WERI-Rb-1 (cell line): ENCODE results near the gene NME3.
"Not testable (repeated sequence)": the region's sequence is repeated elsewhere in the genome, so short reads cannot be mapped to it uniquely, and the experiment has no call there.

Experiments used
- DNase-seq: peaks from one replicate; pipeline ENCODE4 v3.0.0-alpha.2; 2020
- H3K27ac ChIP-seq: fragments of 250-450 bp; sonication (Bioruptor Pico); 2 replicates; pipeline ENCODE4 v1.5.1; 2020; ENCODE audit warnings: mild to moderate bottlenecking, moderate library complexity
- H3K27me3 ChIP-seq: fragments of 250-450 bp; sonication (Bioruptor Pico); 2 replicates; pipeline ENCODE4 v1.5.1; 2021; ENCODE audit warnings: mild to moderate bottlenecking, low read depth, moderate library complexity; ENCODE audit not compliant: insufficient read depth, severe bottlenecking
- H3K36me3 ChIP-seq: fragments of 250-450 bp; sonication (Bioruptor Pico); 2 replicates; pipeline ENCODE4 v1.5.1; 2020; ENCODE audit warnings: mild to moderate bottlenecking, moderate library complexity
- H3K4me3 ChIP-seq: 2 replicates; pipeline ENCODE4 v1.5.1; 2011; ENCODE audit warnings: low read depth, mild to moderate bottlenecking, control low read depth, low read length
- H3K9me3 ChIP-seq: fragments of 250-450 bp; sonication (Bioruptor Pico); 2 replicates; pipeline ENCODE4 v1.5.1; 2021; ENCODE audit warnings: mild to moderate bottlenecking, moderate library complexity; ENCODE audit not compliant: severe bottlenecking
- CTCF ChIP-seq: IDR thresholded peaks from 2 replicates; pipeline ENCODE4 v1.5.1; 2011; ENCODE audit warnings: low read depth, mild to moderate bottlenecking, control low read depth, inconsistent platforms, low read length

Gene NME3

GRCh38 chr16:1734123-1734522 is 37.2 kb downstream of the NME3 start:
- no peak for DNase-seq
- Histone ChIP-seq H3K9me3 (no peaks in the 10 kb centered on the region), H3K36me3 (peaks cover 41% of the 10 kb centered on the region), H3K27me3 (no peaks in the 10 kb centered on the region), H3K4me3 (no peak overlapping the region), H3K27ac (no peak overlapping the region)
- no peak for TF ChIP-seq CTCF

GRCh38 chr16:1732551-1732987 is 38.8 kb downstream of the NME3 start:
- DNase-seq, H3K27ac ChIP-seq, H3K9me3 ChIP-seq, H3K27me3 ChIP-seq, H3K4me3 ChIP-seq: not testable (repeated sequence)
- peaks cover 45% of the 10 kb centered on the region for H3K36me3 ChIP-seq

DNA sequence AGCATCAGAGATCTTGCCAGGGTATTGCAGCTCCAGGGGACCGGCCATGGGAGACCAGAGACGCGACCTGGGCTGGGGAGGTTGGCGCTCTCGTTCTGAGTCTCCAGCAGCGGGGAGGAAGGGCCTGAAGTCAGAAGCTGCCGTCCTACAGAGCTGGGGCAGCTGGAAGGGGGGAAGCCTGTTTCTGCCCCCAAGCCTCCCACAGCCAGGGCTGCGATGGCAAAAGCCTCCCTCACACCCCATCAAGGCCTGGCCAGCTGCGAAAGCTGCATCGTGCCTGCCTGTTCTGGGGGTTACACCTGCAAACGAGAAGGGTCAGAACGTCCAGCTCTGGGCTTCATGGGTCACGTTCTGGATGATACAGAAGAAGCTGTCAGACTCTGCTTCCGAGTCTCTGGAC is 39.3 kb downstream of the NME3 start:
- Histone ChIP-seq H3K4me3 (no peak overlapping the region), H3K27me3 (no peaks in the 10 kb centered on the region), H3K27ac (no peak overlapping the region), H3K9me3 (no peaks in the 10 kb centered on the region), H3K36me3 (peaks cover 46% of the 10 kb centered on the region)
- no peak for DNase-seq
- no peak for TF ChIP-seq CTCF

GRCh38 chr16:1731603-1732002 is 39.7 kb downstream of the NME3 start:
- no peak overlapping the region for H3K4me3 ChIP-seq
- no peaks in the 10 kb centered on the region for H3K27me3 ChIP-seq
- peaks cover 48% of the 10 kb centered on the region for H3K36me3 ChIP-seq
- TF ChIP-seq CTCF, result no peak
- DNase-seq, result no peak
- no peaks in the 10 kb centered on the region for H3K9me3 ChIP-seq
- H3K27ac ChIP-seq, result no peak overlapping the region

GRCh38 chr16:1731073-1731472 is 40.3 kb downstream of the NME3 start:
- H3K36me3 ChIP-seq, result peaks cover 53% of the 10 kb centered on the region
- H3K9me3 ChIP-seq, result no peaks in the 10 kb centered on the region
- no peak for TF ChIP-seq CTCF
- DNase-seq, result no peak
- H3K27ac ChIP-seq, result no peak overlapping the region
- no peak overlapping the region for H3K4me3 ChIP-seq
- no peaks in the 10 kb centered on the region for H3K27me3 ChIP-seq

DNA sequence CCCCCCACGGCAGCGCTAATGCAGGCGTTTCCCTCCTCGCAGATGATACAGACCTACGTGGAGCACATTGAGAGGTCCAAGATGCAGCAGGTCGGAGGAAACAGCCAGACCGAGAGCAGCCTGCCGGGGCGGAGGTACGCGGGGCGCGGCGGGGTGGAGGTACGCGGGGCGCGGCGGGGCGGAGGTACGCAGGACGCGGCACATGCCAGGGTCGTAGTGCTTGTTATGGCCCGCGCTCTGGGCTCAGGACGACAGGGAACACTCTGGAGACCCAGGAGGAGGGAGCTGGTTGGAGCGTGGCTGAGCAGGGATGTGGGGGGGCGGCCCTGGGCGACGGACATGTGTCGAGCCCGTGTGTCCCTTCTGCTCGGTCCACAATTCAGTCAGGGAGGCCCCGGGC is 41.9 kb downstream of the NME3 start:
- Histone ChIP-seq H3K27me3 (no peaks in the 10 kb centered on the region), H3K4me3 (no peak overlapping the region), H3K27ac (no peak overlapping the region), H3K36me3 (peaks cover 56% of the 10 kb centered on the region), H3K9me3 (no peaks in the 10 kb centered on the region)
- no peak for DNase-seq
- no peak for TF ChIP-seq CTCF
